ENCODE measurements around the gene DIPK1B. TPM values are rescaled to one million over a fixed set of nuclear protein-coding genes. Genes with fewer than 3 reads are reported as not detected.

The DIPK1B gene
- 0.13 TPM in 1 of 2 replicates, not detected in the other for total RNA-seq

GRCh38 chr9:136711751-136712689 lies at the start of gene DIPK1B:
DIPK1B (plus strand) TSS chr9:136712572; CDS start chr9:136712666, 94 bp downstream.
- DNase-seq (ENCODE audit: low read depth) (no peak), FAIRE-seq (no peak)
- Histone ChIP-seq H3K27me3 (ENCODE audit: control insufficient read depth, insufficient read depth, low read length) (peaks cover 7% of the 10 kb centered on the region), H3K4me3 (ENCODE audit: low read depth, low read length) (peak within 1 kb of the TSS; percentile 17), H3K36me3 (ENCODE audit: control insufficient read depth, insufficient read depth, low read length) (no peaks in the 10 kb centered on the region)
- no peak for TF ChIP-seq CTCF (IDR thresholded peaks at IDR 0.05; ENCODE audit: insufficient read depth, low read length, severe bottlenecking)

- H3K36me3 ChIP-seq (ENCODE audit: control insufficient read depth, insufficient read depth, low read length): no peaks in the 10 kb centered on the region
- H3K27me3 ChIP-seq (ENCODE audit: control insufficient read depth, insufficient read depth, low read length): peaks cover 2% of the 10 kb centered on the region
- DNase-seq (ENCODE audit: low read depth) (no peak), FAIRE-seq (no peak)
- H3K4me3 ChIP-seq (ENCODE audit: low read depth, low read length): no peak within 1 kb of the TSS
- no peak for TF ChIP-seq CTCF (IDR thresholded peaks at IDR 0.05; ENCODE audit: insufficient read depth, low read length, severe bottlenecking)
These were observed 49.5 kb upstream of the DIPK1B start, which contains the start of gene EGFL7 for GRCh38 chr9:136662656-136663581. EGFL7 (plus strand) TSS chr9:136662916; CDS start chr9:136668283, 5,367 bp downstream.

- no peak overlapping the region for H3K4me3 ChIP-seq (ENCODE audit: low read depth, low read length)
- no peaks in the 10 kb centered on the region for H3K27me3 ChIP-seq (ENCODE audit: control insufficient read depth, insufficient read depth, low read length)
- DNase-seq (ENCODE audit: low read depth) (no peak), FAIRE-seq (no peak)
- no peaks in the 10 kb centered on the region for H3K36me3 ChIP-seq (ENCODE audit: control insufficient read depth, insufficient read depth, low read length)
- TF ChIP-seq CTCF (IDR thresholded peaks at IDR 0.05; ENCODE audit: insufficient read depth, low read length, severe bottlenecking): no peak
These were observed 48.1 kb upstream of the DIPK1B start for GRCh38 chr9:136664000-136664915.

DNA sequence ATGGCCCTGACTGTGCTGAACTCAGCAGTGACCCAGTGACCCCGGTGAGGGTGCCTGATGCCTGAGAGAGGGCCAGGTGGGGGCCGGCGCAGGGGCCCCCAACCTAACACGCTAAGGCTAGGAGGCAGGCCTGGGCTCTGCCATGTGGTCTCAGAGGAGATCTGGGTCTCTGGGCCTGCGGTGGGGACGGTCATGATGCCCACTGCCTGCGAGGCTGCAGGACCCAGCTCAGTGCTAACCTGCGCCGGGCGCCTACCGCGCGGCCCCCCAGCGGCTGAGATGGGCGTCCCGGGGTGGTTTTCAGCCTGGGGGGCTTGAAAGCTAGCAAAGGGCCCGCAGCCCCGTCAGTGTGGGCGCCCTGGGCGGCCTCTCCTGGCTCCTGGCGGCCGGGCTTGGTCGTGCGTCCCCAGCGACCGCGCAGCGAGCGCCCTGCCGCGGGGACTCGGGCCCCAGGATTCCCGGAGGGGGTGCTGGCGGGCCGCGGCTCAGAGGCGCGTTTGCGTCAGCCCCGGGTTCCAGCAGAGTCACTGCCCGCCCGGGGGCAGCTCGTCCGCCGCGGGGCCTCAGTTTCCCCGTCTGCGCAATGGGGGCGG lies 47.2 kb upstream of the DIPK1B start:
- no peaks in the 10 kb centered on the region for H3K36me3 ChIP-seq (ENCODE audit: control insufficient read depth, insufficient read depth, low read length)
- peak; percentile 27 for TF ChIP-seq CTCF (IDR thresholded peaks at IDR 0.05; ENCODE audit: insufficient read depth, low read length, severe bottlenecking)
- FAIRE-seq (no peak), DNase-seq (ENCODE audit: low read depth) (no peak)
- peak overlapping the region; percentile 32 for H3K4me3 ChIP-seq (ENCODE audit: low read depth, low read length)
- no peaks in the 10 kb centered on the region for H3K27me3 ChIP-seq (ENCODE audit: control insufficient read depth, insufficient read depth, low read length)

Measured in bronchial epithelial cell (primary cell).